ENCODE data around the gene NBPF26. TPM values are rescaled to one million over a fixed set of nuclear protein-coding genes. Genes with fewer than 3 reads are reported as not detected.
"Not testable (repeated sequence)": the region's sequence is repeated elsewhere in the genome, so short reads cannot be mapped to it uniquely, and the experiment has no call there.

NBPF26 gene
- total RNA-seq, 1 experiment from 2014 or later: 13.9 TPM

DNA sequence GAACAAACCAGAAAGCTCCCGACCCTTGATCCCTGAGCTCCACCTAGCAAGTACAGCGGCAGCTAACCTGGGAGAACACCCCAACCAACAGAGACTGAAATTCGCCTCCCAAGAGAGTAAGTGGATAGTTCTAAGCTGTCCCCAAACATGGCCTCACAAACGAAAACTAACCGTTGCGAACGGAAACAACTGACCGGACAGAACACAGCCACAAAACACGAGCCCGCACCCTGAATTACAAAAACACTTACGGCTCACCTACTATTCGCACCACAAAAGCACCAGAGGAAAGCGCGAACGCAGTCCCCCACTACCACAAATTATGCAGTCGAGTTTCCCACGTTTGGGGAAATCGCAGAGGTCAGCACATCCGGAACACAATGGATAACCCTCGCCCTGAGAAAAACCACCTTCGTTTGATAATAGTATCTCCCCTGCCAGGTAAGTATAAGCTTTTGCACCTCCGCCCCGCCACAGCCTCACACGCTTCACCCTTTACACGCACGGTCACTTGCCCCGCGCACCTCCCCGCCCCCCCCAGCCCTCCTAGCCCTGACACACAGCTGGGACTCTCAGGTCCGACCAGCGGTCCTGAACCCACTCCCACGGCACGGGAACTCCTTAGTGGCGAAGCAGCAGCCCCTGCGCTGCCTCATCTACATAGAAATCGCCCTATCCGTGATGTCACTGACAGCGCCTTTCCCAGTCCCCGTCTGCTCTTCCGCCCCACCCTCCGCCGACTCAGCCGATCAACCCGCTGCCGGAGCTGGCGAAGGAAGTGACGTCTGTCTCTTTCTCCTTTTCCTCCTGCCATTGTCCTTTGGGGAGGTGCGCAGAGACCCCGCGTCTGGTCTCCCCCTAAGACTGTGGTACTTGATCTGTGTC is 127.0 kb downstream of the NBPF26 start:
- H3K9me3 Mint-ChIP-seq (ENCODE audit: unreplicated experiment); H3K4me1 Mint-ChIP-seq (ENCODE audit: low read depth, unreplicated experiment); H3K4me1 ChIP-seq; H3K27me3 ChIP-seq (replicated peaks; ENCODE audit: control insufficient read depth, insufficient read depth, low read length); CTCF ChIA-PET; intact Hi-C loops (cut with micrococcal nuclease; ENCODE audit: unreplicated experiment); H3K36me3 ChIP-seq (ENCODE audit: control insufficient read depth, insufficient read depth, low read length); H3K9me3 ChIP-seq; H3K27me3 Mint-ChIP-seq (ENCODE audit: insufficient read depth, unreplicated experiment): not testable (repeated sequence)
- H3K27ac Mint-ChIP-seq (ENCODE audit: unreplicated experiment): peak overlapping the region; percentile 98
- peaks cover 16% of the 10 kb centered on the region for H3K36me3 Mint-ChIP-seq (ENCODE audit: insufficient read depth, unreplicated experiment)
- DNase-seq: peak; percentile 90 to 95
- peak overlapping the region; percentile 79 for H3K4me3 Mint-ChIP-seq (ENCODE audit: unreplicated experiment)
- peak overlapping the region; percentile 28 for H3K4me3 ChIP-seq (ENCODE audit: low read depth, low read length)
- POLR2A ChIA-PET: interaction anchor here (0.5 kb wide), 1 partner anchor 1605 kb away, joined by 4 read pairs; no protein-coding TSS in a partner anchor
- BruUV-seq (replicated peaks): TSS peak; percentile 94

DNA sequence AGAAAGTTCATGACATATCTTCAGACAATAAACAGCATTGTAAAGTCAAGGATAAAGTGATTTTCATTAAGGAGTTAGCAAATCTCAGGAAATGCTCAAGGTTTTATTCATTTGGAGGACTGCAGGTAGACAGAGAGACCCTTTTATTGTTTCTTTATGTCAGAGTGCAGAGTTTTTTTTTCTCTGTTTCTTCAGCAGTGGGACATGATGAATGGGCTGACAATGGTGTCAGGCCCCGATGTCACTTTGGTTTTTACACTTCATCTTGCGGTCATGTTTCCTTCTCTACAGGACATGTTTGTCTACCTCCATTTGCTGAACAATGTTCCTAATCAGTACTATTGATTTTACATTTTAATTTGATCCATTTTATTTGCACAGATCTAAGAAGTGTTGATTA is 134.4 kb downstream of the NBPF26 start:
- POLR2A ChIA-PET; CTCF ChIA-PET; H3K4me1 Mint-ChIP-seq (ENCODE audit: low read depth, unreplicated experiment); H3K4me3 Mint-ChIP-seq (ENCODE audit: unreplicated experiment); DNase-seq; H3K9me3 Mint-ChIP-seq (ENCODE audit: unreplicated experiment); H3K9me3 ChIP-seq; BruUV-seq (replicated peaks); H3K27ac Mint-ChIP-seq (ENCODE audit: unreplicated experiment); H3K36me3 ChIP-seq (ENCODE audit: control insufficient read depth, insufficient read depth, low read length); H3K27me3 Mint-ChIP-seq (ENCODE audit: insufficient read depth, unreplicated experiment); intact Hi-C loops (cut with micrococcal nuclease; ENCODE audit: unreplicated experiment); H3K4me1 ChIP-seq; H3K4me3 ChIP-seq (ENCODE audit: low read depth, low read length); H3K27me3 ChIP-seq (replicated peaks; ENCODE audit: control insufficient read depth, insufficient read depth, low read length); H3K36me3 Mint-ChIP-seq (ENCODE audit: insufficient read depth, unreplicated experiment): not testable (repeated sequence)

DNA sequence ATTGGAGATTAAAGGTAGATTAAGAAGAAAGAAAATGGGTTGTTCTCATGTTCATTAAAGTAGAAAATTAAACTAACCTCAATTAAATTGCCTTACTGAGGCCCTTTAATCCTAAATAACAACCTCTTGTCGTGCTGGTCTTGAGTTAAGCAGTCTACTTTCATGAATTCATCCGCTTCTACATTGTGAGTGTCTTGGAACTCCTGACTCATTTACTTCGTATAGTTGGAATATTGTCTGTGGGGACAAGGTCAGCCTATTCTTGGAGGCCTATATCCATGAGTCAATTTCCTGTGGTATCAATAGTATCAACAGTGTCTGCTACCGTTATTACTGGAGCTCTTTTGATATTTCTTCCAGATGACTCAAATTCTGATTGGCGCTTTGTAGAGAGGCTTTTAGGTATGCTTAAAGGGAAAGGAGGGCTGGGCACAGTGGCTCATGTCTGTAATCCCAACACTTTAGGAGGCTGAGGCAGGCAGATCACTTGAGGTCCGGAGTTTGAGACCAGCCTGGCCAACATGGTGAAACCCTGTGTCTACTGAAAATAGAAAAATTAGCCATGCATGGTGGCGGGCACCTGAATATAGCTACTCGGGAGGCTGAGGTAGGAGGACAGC is 136.0 kb downstream of the NBPF26 start:
- H3K4me1 ChIP-seq; H3K4me1 Mint-ChIP-seq (ENCODE audit: low read depth, unreplicated experiment); H3K9me3 Mint-ChIP-seq (ENCODE audit: unreplicated experiment); intact Hi-C loops (cut with micrococcal nuclease; ENCODE audit: unreplicated experiment); BruUV-seq (replicated peaks); H3K4me3 Mint-ChIP-seq (ENCODE audit: unreplicated experiment); H3K36me3 Mint-ChIP-seq (ENCODE audit: insufficient read depth, unreplicated experiment); H3K9me3 ChIP-seq; H3K4me3 ChIP-seq (ENCODE audit: low read depth, low read length); H3K36me3 ChIP-seq (ENCODE audit: control insufficient read depth, insufficient read depth, low read length); POLR2A ChIA-PET; CTCF ChIA-PET; DNase-seq; H3K27ac Mint-ChIP-seq (ENCODE audit: unreplicated experiment); H3K27me3 ChIP-seq (replicated peaks; ENCODE audit: control insufficient read depth, insufficient read depth, low read length); H3K27me3 Mint-ChIP-seq (ENCODE audit: insufficient read depth, unreplicated experiment): not testable (repeated sequence)

DNA sequence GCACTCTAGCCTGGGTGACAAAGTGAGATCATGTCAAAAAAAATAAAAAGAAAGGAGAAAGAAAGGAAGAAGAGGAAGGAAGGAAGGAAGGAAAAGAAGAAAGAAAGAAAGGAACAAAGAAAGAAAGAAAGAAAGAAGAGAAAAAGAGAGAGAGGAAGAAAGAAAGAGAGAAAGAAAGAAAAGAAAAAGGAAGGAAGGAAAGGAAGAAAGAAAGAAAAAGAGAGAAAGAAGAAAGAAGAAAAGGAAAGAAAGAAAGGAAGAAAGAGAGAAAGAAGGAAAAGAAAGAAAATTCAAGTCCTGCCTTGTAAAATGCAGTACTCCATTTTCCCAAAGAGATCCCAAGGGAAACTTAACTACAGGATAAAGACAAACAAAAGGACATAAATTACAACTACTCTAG is 154.5 kb downstream of the NBPF26 start:
- H3K9me3 ChIP-seq; H3K4me3 Mint-ChIP-seq (ENCODE audit: unreplicated experiment); POLR2A ChIA-PET; H3K4me1 Mint-ChIP-seq (ENCODE audit: low read depth, unreplicated experiment); H3K4me3 ChIP-seq (ENCODE audit: low read depth, low read length); CTCF ChIA-PET; H3K36me3 Mint-ChIP-seq (ENCODE audit: insufficient read depth, unreplicated experiment); intact Hi-C loops (cut with micrococcal nuclease; ENCODE audit: unreplicated experiment); DNase-seq; BruUV-seq (replicated peaks); H3K4me1 ChIP-seq; H3K27me3 Mint-ChIP-seq (ENCODE audit: insufficient read depth, unreplicated experiment); H3K27ac Mint-ChIP-seq (ENCODE audit: unreplicated experiment); H3K9me3 Mint-ChIP-seq (ENCODE audit: unreplicated experiment); H3K27me3 ChIP-seq (replicated peaks; ENCODE audit: control insufficient read depth, insufficient read depth, low read length); H3K36me3 ChIP-seq (ENCODE audit: control insufficient read depth, insufficient read depth, low read length): not testable (repeated sequence)

DNA sequence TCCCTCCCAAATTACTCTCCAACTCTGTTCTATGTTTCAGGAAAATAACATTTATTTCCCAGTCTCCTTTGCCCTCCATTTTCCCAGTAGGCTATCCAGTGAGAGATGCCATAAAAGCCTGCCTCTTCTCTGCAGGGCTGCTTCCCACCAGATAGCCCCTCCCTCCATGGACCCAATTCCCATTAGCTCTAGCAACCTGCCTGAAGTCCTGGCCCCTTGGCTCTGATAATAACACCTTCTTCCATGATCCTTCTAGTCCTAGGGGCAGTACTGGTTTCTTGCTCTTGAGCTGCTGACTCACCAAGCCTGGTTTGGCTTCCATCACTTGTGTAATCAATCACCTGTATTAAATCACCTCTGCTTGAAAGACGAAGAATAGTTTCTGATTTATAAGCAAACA is 156.3 kb downstream of the NBPF26 start:
- H3K9me3 ChIP-seq; BruUV-seq (replicated peaks); H3K9me3 Mint-ChIP-seq (ENCODE audit: unreplicated experiment); POLR2A ChIA-PET; H3K4me3 Mint-ChIP-seq (ENCODE audit: unreplicated experiment); DNase-seq; H3K4me1 ChIP-seq; H3K4me1 Mint-ChIP-seq (ENCODE audit: low read depth, unreplicated experiment); H3K36me3 ChIP-seq (ENCODE audit: control insufficient read depth, insufficient read depth, low read length); H3K4me3 ChIP-seq (ENCODE audit: low read depth, low read length); CTCF ChIA-PET; H3K27me3 Mint-ChIP-seq (ENCODE audit: insufficient read depth, unreplicated experiment); H3K27me3 ChIP-seq (replicated peaks; ENCODE audit: control insufficient read depth, insufficient read depth, low read length); H3K27ac Mint-ChIP-seq (ENCODE audit: unreplicated experiment); H3K36me3 Mint-ChIP-seq (ENCODE audit: insufficient read depth, unreplicated experiment); intact Hi-C loops (cut with micrococcal nuclease; ENCODE audit: unreplicated experiment): not testable (repeated sequence)

DNA sequence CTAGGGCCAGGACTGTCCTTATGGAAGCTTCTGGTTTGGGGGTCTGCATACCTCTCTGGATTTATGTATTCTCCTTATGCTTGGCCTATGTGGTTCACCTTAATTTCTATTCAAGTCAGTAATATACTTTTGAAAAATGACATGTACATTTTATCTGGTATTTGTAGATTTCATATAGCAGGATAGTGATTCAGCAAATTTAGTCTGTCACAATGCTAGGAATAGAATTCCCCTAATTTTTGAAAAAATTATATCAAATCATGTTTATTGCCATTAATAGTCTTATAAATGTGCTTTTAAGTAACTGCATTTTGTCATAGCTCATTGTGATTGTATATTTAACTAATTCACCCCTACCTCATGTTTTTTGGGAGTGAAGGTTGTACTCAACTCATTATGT is 158.2 kb downstream of the NBPF26 start:
- DNase-seq; H3K27me3 ChIP-seq (replicated peaks; ENCODE audit: control insufficient read depth, insufficient read depth, low read length); CTCF ChIA-PET; H3K36me3 ChIP-seq (ENCODE audit: control insufficient read depth, insufficient read depth, low read length); H3K4me3 ChIP-seq (ENCODE audit: low read depth, low read length); H3K27me3 Mint-ChIP-seq (ENCODE audit: insufficient read depth, unreplicated experiment); H3K9me3 ChIP-seq; H3K9me3 Mint-ChIP-seq (ENCODE audit: unreplicated experiment); H3K27ac Mint-ChIP-seq (ENCODE audit: unreplicated experiment); H3K4me1 ChIP-seq; H3K4me1 Mint-ChIP-seq (ENCODE audit: low read depth, unreplicated experiment); POLR2A ChIA-PET; BruUV-seq (replicated peaks); H3K4me3 Mint-ChIP-seq (ENCODE audit: unreplicated experiment); H3K36me3 Mint-ChIP-seq (ENCODE audit: insufficient read depth, unreplicated experiment); intact Hi-C loops (cut with micrococcal nuclease; ENCODE audit: unreplicated experiment): not testable (repeated sequence)

Data from Caco-2 (cell line).